Thoracic aorta (tissue), 2 donors: ENCODE measurements around the gene CTSH. TPM values are rescaled to one million over a fixed set of nuclear protein-coding genes. Genes with fewer than 3 reads are reported as not detected.

ENCODE experiments used
- ATAC-seq: fragments of 150-250 bp; one replicate; pipeline ENCODE4 v1.8.0; 2017; ENCODE audit warnings: low read depth; ENCODE audit not compliant: insufficient number of reproducible peaks, low FRiP score
- DNase-seq: peaks from one replicate; pipeline ENCODE4 v3.0.0-alpha.2; 2020; ENCODE audit warnings: low spot score
- H3K27ac ChIP-seq, 2 donors: fragments of 200-600 bp; sonication (generic); 1 replicate in 1 of 2; 2 replicates in 1 of 2; pipeline ENCODE4 v1.5.1; 2016; ENCODE audit warnings: mild to moderate bottlenecking in 2 of 2, moderate library complexity in 2 of 2
- H3K27me3 ChIP-seq: fragments of 200-600 bp; sonication (generic); replicated peaks from 2 replicates; pipeline ENCODE4 v1.6.0; 2016; ENCODE audit warnings: mild to moderate bottlenecking; ENCODE audit not compliant: insufficient read depth
- H3K36me3 ChIP-seq: fragments of 200-600 bp; sonication (generic); one replicate; pipeline ENCODE4 v1.5.1; 2016
- H3K4me1 ChIP-seq, 2 donors: fragments of 200-600 bp; sonication (generic); 1 replicate in 1 of 2; 2 replicates in 1 of 2; pipeline versions ENCODE4 v1.5.1 to v1.6.0; 2016; ENCODE audit warnings: low read depth in 2 of 2, mild to moderate bottlenecking in 1 of 2; ENCODE audit not compliant: control insufficient read depth in 1 of 2
- H3K4me3 ChIP-seq: fragments of 200-600 bp; sonication (generic); 2 replicates; pipeline ENCODE4 v1.5.1; 2016; ENCODE audit warnings: mild to moderate bottlenecking
- H3K9me3 ChIP-seq: fragments of 200-600 bp; sonication (generic); 2 replicates; pipeline ENCODE4 v1.5.1; 2016
- total RNA-seq, 2 donors: library from RNA; depleted of rRNA; stranded (reverse); fragments of >200 nt; gene quantifications; one replicate each; pipeline versions ENCODE4 v1.1.0 to v1.2.3, GENCODE V29; 2016
- TF ChIP-seq, protein P1 (sequence below): fragments of 200-600 bp; sonication (generic); IDR thresholded peaks from one replicate; pipeline ENCODE4 v1.5.1; 2019; ENCODE audit warnings: antibody characterized with exemption

Gene CTSH
- total RNA-seq, 2 donors from 2014 or later: 136 to 149 TPM

GRCh38 chr15:78921517-78921916 is 23.3 kb downstream of the CTSH start:
- H3K4me3 ChIP-seq: no peak overlapping the region
- no peak for ATAC-seq
- no peaks in the 10 kb centered on the region for H3K27me3 ChIP-seq
- H3K36me3 ChIP-seq: peaks cover 57% of the 10 kb centered on the region
- H3K9me3 ChIP-seq: no peaks in the 10 kb centered on the region
- no peak overlapping the region for H3K27ac ChIP-seq
- peaks cover 5 to 9% of the 10 kb centered on the region in 2 donors for H3K4me1 ChIP-seq
- DNase-seq: no peak
- TF ChIP-seq, protein P1, sequence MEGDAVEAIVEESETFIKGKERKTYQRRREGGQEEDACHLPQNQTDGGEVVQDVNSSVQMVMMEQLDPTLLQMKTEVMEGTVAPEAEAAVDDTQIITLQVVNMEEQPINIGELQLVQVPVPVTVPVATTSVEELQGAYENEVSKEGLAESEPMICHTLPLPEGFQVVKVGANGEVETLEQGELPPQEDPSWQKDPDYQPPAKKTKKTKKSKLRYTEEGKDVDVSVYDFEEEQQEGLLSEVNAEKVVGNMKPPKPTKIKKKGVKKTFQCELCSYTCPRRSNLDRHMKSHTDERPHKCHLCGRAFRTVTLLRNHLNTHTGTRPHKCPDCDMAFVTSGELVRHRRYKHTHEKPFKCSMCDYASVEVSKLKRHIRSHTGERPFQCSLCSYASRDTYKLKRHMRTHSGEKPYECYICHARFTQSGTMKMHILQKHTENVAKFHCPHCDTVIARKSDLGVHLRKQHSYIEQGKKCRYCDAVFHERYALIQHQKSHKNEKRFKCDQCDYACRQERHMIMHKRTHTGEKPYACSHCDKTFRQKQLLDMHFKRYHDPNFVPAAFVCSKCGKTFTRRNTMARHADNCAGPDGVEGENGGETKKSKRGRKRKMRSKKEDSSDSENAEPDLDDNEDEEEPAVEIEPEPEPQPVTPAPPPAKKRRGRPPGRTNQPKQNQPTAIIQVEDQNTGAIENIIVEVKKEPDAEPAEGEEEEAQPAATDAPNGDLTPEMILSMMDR: no peak

DNA sequence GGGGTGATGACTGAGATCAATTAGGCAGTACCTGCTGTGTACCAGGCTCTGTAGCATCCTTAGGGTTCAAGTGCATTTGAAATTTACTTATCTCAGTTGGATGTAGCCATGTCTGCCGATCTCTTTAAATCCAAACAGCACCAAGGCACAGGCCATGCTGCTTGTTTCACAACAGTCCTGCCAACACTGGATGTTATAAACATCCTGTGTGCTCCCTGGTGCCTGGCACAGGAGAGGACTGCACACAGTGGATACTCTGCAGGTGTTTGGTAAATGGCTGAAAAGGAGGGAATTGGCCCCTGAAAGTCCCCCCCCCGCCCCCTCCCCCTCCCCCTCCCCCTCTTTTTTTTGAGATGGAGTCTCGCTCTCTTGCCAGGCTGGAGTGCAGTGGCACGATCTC is 27.0 kb downstream of the CTSH start:
- Histone ChIP-seq H3K27me3 (no peaks in the 10 kb centered on the region), H3K4me3 (no peak overlapping the region), H3K4me1 (peaks cover 36 to 42% of the 10 kb centered on the region in 2 donors), H3K36me3 (peaks cover 33% of the 10 kb centered on the region), H3K9me3 (no peaks in the 10 kb centered on the region), H3K27ac (peak overlapping the region in 1 of 2 donors; percentile 55)
- DNase-seq (no peak), ATAC-seq (no peak)
- TF ChIP-seq, protein P1: no peak

DNA sequence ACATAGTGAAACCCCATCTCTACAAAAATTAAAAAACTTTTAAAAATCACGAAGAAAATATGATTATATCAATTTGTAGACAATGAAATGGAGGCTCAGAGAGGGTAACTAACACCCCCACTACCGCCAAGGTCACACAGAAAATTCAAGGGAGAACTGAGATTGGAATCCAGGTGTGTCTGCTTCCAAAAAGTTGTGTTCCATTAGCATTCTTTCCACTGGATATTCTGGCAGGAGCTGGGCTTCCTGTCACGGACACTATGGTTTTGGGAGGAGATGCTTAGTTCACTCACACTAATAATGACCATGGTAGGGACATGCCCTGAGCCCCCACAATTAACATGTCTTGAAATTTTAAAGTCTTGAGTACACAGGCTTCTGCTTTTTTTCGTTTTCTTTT is 28.8 kb downstream of the CTSH start:
- TF ChIP-seq, protein P1: no peak
- H3K36me3 ChIP-seq: peaks cover 19% of the 10 kb centered on the region
- no peaks in the 10 kb centered on the region for H3K27me3 ChIP-seq
- no peak for ATAC-seq
- H3K9me3 ChIP-seq: no peaks in the 10 kb centered on the region
- no peak overlapping the region for H3K4me3 ChIP-seq
- DNase-seq: no peak
- H3K4me1 ChIP-seq: peaks cover 36 to 50% of the 10 kb centered on the region in 2 donors
- peak overlapping the region; percentile 77 to 81 for H3K27ac ChIP-seq

DNA sequence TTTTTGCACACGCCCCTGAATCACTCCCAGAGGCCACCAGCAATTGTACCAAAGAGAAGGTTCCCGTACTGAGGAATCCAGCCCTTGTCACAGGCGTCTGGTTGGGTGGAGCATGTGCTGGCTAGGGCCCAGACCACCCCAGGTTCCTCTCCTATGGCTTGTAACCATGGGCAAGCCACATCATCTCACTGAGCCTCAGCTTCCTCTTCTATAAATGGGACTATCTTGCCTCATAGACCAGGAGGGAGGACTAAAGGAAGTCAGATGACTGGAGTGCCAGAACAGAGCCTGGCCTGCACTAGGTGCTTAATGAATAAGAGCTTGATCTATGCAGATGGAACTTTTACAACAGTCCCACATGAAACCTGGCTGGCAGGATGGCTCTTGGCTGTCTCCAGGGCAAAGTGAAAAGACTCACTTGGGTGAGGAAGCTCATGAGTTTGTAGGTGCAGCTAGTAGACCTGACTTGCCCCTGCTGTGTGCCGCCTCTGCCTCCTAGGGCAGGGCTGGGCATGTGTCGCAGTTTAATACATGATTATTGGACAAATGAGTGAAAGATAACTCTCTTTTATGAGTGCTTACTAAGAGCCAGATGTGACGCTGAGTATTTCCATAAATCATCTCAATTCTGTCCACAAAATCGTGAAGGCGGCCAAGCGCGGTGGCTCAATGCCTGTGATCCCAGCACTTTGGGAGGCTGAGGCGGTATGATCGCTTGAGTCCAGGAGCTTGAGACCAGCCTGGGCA is 29.3 kb downstream of the CTSH start:
- H3K4me1 ChIP-seq: peaks cover 39 to 55% of the 10 kb centered on the region in 2 donors
- H3K27me3 ChIP-seq: no peaks in the 10 kb centered on the region
- H3K9me3 ChIP-seq: no peaks in the 10 kb centered on the region
- no peak for ATAC-seq
- no peak overlapping the region for H3K4me3 ChIP-seq
- TF ChIP-seq, protein P1: no peak
- no peak for DNase-seq
- peak overlapping the region; percentile 77 to 81 for H3K27ac ChIP-seq
- H3K36me3 ChIP-seq: peaks cover 23% of the 10 kb centered on the region

GRCh38 chr15:78914027-78914764 is 30.6 kb downstream of the CTSH start:
- peaks cover 43 to 66% of the 10 kb centered on the region in 2 donors for H3K4me1 ChIP-seq
- H3K36me3 ChIP-seq: peaks cover 26% of the 10 kb centered on the region
- TF ChIP-seq, protein P1: peak; percentile 64
- H3K27ac ChIP-seq: peak overlapping the region; percentile 77 to 81
- H3K4me3 ChIP-seq: no peak overlapping the region
- DNase-seq (no peak), ATAC-seq (peak; percentile 68)
- no peaks in the 10 kb centered on the region for H3K9me3 ChIP-seq
- no peaks in the 10 kb centered on the region for H3K27me3 ChIP-seq
